ENCODE data around the gene CHD3. TPM values are rescaled to one million over a fixed set of nuclear protein-coding genes. Genes with fewer than 3 reads are reported as not detected.
"Not testable (repeated sequence)": the region's sequence is repeated elsewhere in the genome, so short reads cannot be mapped to it uniquely, and the experiment has no call there.

Gene CHD3
- polyA plus RNA-seq, 12 donors: 56.4 to 524 (median 74.2) TPM; not detected in 1

DNA sequence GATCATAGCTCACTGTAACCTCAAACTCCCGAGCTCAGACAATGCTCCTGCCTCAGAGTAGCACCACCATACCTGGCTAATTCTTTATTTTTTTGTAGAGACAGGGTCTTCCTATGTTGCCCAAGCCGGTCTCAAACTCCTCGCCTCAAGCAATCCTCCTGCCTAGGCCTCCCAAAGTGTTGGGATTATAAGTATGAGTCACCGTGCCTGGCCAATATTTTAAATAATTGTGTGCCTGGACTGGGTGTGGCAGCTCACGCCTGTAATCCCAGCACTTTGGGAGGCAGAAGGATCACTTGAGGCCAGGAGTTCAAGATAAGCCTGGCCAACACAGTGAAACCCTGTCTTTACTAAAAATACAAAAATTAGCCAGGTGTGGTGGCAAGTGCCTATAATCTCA lies 24.2 kb upstream of the CHD3 start:
- not testable (repeated sequence) for DNase-seq

DNA sequence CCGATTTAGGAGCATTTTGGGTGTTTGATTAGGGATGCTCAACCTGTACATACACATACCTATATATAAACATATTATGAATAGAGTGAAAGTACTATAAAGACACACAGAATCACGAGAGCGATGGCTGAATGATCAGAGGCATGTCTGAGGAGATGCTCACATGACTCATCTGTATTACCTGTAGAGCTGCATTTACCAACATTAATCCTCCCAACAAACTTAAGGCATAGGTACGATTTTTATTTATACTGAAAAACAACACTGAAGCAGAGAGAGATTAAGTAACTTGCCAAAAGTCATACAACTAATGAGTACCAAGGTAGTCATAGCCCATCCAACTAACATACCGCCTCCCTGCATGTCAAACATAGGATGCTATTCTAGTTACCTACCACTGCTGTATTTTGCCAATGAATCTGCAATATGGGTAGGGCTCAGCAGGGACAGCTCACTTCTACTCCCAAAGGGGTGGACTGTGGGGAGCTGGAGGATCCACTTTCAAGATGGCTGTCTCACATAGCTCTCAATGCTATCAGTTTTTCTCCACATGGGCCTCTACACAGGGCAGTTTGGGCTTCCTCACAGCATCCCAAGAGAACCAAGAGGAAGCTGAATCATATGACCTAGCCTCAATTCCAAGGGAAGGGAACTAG lies 23.5 kb upstream of the CHD3 start:
- DNase-seq: no peak

DNA sequence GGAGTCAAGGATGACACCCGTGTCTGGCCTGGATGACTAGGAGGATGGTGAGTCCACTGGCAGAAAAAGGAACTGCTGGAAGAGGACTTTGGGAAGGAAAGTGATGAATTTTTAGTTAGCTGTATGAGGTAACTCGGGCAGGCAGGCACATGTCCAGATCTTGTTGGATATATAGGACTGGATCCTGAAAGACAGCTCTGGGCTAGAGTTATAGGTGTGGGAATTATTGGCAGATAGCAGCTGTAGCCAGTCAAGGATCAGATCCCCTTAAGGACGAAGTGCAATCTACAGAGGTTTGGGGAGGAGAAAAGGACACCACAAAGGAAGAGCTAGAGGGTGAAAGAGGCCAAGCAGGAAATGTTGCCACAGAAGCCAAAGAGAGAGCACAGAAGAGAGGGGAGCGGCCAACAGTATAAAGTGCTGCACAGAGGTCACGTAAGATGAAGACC lies 20.7 kb upstream of the CHD3 start:
- DNase-seq: no peak

DNA sequence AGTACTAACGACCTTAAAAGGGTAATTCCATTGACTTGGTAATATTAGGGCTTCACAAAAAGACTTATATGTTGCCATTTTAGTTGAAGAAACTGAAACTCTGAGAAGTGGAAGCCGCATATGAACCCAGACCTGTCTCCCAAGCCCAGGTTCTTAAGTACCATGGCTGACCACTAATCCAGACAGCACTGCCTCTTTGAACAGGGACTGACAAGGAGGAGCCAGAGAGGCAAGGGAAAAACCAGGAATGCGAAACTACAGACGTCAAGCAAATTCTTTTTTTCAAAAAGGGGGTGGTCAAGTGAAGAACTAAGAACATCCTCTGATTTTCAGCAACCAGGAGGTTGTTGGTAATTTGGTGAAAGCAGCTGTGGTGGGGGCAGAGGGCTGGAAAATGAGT lies 15.5 kb upstream of the CHD3 start:
- DNase-seq: no peak

DNA sequence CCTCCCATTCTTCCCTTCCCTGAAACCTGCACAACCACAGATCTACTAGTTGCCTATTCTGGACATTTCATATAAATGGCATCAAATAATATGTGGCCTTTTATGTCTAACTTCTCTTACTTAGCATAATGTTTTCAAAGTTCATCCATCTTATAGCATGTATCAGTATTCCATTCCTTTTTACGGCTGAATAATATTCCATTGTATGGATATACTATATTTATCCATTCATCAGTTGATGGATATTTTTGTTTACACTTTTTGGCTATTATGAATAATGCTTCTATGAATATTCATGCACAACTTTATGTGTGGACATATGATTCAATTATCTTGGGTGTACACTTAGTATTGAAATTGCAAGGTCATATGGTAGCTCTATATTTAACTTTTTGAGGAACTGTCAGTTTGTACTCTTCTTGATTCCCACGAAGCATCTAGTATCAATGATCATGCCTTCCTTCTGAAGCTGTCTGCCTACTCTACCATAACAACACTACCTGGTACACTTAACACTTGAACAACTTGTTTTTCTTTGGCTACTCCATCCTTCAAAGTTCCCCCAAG lies 12.7 kb upstream of the CHD3 start:
- no peak for DNase-seq

DNA sequence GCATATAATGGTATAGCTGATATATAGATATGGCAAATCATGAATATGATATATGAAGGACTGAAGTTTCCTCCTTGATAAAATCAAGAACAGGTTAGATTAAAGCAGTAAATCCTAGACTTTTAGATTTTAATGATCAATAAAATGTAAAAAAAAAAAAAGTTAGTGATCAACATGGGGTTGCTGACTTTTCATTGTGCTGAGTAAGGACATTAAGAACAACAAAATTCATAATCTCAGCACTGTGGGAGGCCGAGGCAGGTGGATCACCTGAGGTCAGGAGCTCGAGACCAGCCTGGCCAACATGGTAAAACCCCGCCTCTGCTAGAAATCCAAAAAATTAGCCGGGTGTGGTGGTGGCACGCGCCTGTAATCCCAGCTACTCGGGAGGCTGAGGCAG lies 10.4 kb upstream of the CHD3 start:
- no peak for DNase-seq

- DNase-seq: no peak
Observed at GRCh38 chr17:7880076-7880868, 8.3 kb upstream of the CHD3 start.

DNA sequence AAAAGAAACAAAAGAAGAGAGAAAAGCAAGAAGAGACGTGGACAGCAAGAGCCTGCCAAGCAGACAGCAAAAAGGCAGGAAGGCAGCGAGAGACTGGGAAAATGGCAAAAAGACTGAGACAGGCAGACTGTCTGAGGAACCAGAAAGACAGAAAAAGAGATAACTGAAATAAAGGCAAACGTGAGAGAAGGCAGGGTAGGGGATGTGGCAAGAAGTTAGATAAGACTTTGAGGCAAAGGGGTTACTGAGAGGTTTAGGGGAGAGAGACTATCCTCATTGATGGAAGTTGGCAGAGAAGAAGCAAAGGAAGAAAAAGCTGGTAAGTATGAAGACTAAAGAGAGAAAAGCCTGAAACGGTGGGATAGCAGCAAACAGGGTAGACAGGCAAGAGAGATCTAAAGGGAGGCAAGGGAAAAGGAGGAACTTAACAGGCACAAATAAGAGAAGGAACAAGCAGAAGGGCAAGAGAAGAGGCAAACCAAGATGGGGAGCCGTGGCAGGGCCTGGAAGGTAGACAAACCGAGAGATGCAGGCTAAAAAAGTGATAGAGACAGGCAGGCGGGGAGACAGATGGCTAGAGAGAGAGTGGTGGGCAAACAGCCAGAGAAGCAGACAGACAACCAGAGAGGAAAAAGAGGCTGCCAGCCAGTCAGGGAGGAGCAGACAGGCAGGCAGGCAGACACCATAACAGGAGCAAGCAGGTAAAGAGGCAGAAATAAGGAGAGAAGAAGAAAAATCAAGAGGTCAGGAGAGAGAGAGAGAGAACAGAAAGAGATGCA lies 7.1 kb upstream of the CHD3 start:
- DNase-seq: no peak

DNA sequence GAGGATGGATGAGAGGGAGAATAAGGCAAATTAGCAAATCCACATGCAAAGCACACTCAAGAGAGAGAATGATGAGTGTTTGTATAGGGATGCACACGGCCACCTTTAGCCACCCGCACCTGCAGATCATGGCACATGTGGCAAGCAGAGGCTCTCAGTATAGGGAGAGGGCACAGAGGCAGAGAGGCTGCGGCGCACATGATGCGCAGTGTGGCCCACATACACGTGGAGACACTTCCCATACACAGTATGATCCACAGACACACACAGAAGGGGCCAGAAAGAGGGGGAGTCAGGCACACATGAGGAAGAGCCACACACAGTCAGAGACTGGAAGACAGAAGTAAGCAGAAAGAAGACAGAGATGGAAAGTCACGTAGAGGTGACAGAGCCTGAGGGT lies 6.5 kb upstream of the CHD3 start:
- DNase-seq: no peak

GRCh38 chr17:7882629-7883028 lies 6.0 kb upstream of the CHD3 start:
- DNase-seq: no peak

- DNase-seq: peak; percentile 48
Observed at GRCh38 chr17:7883781-7884386, 4.7 kb upstream of the CHD3 start.

- DNase-seq: no peak
Observed at GRCh38 chr17:7884581-7885366, 3.8 kb upstream of the CHD3 start.

DNA sequence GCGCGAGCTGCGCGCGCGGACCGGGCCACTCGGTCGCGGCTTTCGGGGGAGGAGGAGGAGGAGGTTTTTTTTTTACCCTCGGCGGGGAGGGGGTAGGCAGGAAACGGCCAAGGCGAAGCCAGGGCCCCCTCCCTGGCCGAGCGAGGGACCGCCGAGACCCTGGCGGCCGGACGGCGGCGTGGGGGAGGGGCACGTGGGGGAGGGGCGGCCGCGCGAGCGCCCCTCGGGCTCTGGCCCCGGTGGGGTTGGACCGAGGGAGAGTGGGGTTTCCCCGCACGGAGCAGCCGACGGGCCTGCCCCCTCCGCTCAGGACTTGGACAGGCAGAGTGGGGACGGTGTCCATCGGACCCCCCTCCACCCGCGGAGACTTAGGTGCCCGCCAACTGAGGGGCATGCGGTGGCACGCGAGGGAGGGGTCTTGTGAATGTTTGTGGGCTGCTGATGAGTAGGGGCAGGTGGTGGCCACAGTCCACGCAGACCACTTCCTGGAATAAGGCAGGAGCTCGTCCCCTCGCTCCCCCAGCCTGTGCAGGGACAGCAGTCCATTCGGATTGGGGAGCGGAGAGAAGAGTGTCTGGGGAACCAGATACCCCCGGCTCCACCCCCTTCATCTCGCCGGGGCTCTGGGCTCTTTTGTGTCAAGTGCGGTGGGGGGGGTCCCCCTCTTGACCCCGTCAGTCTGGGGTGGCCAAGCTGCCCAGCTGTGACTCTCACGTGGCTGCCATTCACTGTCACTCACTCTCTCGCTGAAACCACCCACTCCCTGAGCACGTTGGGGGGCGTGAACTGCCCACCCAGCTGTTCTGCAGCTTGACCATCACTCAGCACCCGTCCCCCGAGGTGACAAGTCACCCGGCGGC lies 3.0 kb upstream of the CHD3 start:
- peak; percentile 56 for DNase-seq

- DNase-seq: peak; percentile 58
Observed at GRCh38 chr17:7886227-7887037, 2.2 kb upstream of the CHD3 start.

DNA sequence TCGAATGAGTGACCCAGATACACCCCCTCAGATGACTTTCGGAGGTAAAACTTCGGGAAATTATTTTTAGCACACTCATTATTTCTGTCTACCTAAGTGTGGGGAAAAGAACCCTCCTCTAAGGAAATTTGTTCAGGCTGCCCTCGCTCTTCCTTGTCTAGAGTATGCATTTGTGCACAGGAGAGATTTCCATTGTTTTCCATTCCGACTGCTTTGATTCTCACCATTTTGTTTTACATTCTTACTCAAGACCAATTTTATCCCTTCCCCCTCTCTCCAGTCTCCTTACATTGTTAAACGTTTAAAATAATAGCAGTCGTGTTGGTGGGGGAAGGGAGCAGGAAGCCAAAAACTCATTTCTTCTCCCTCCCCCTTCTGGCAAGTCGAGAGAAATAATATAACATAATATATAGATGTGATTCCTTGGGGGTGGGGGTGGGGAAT lies 1.5 kb upstream of the CHD3 start:
- DNase-seq: no peak

GRCh38 chr17:7887482-7888183 lies 956 bp upstream of the CHD3 start:
- peak; percentile 96 for DNase-seq

GRCh38 chr17:7889166-7889955 lies 772 bp downstream of the CHD3 start:
- peak; percentile 89 for DNase-seq
